Loucy (cell line): ENCODE data around the gene MED26.

Experiments
- H2AFZ ChIP-seq: fragments of 200-600 bp; sonication (generic); 2 replicates; pipeline ENCODE4 v1.6.0; 2016; ENCODE audit warnings: antibody characterized with exemption, mild to moderate bottlenecking, low read length, moderate library complexity
- H3F3A ChIP-seq: fragments of 200-600 bp; 2 replicates; pipeline ENCODE4 v1.6.0; 2016; ENCODE audit warnings: antibody characterized with exemption, low read depth, mild to moderate bottlenecking
- H3K27me3 ChIP-seq: fragments of 200-600 bp; sonication (generic); 2 replicates; pipeline ENCODE4 v1.6.1; 2014; ENCODE audit warnings: low read length, mild to moderate bottlenecking; ENCODE audit not compliant: insufficient read depth, poor library complexity, severe bottlenecking
- H3K36me3 ChIP-seq: fragments of 200-600 bp; sonication (generic); 2 replicates; pipeline ENCODE4 v1.6.1; 2016; ENCODE audit warnings: low read length; ENCODE audit not compliant: insufficient read depth
- H3K4me1 ChIP-seq: fragments of 200-600 bp; sonication (generic); 2 replicates; pipeline ENCODE4 v1.5.1; 2014; ENCODE audit warnings: low read length, mild to moderate bottlenecking; ENCODE audit not compliant: insufficient read depth, poor library complexity, severe bottlenecking
- H3K4me2 ChIP-seq: fragments of 200-600 bp; sonication (generic); 2 replicates; pipeline ENCODE4 v1.6.0; 2014; ENCODE audit warnings: antibody characterized with exemption, low read length, low read depth, mild to moderate bottlenecking; ENCODE audit not compliant: poor library complexity, severe bottlenecking
- H3K4me3 ChIP-seq: fragments of 200-600 bp; sonication (generic); 2 replicates; pipeline ENCODE4 v1.5.1; 2014; ENCODE audit warnings: low read length, mild to moderate bottlenecking, mixed read lengths; ENCODE audit not compliant: poor library complexity, severe bottlenecking
- H3K79me2 ChIP-seq: fragments of 200-600 bp; sonication (generic); 2 replicates; pipeline ENCODE4 v1.6.1; 2014; ENCODE audit warnings: low read length; ENCODE audit not compliant: insufficient read depth
- H3K9ac ChIP-seq: fragments of 200-600 bp; sonication (generic); 2 replicates; pipeline ENCODE4 v1.6.0; 2014; ENCODE audit warnings: mild to moderate bottlenecking, low read depth, low read length, moderate library complexity; ENCODE audit not compliant: poor library complexity, severe bottlenecking
- H3K9me2 ChIP-seq: fragments of 200-600 bp; sonication (generic); replicated peaks from 2 replicates; pipeline ENCODE4 v1.6.1; 2016; ENCODE audit warnings: low read depth, low read length, mixed read lengths
- H3K9me3 ChIP-seq: fragments of 200-600 bp; sonication (generic); 2 replicates; pipeline ENCODE4 v1.6.1; 2014; ENCODE audit warnings: mild to moderate bottlenecking, antibody characterized with exemption, low read length, low read depth; ENCODE audit not compliant: insufficient read depth
- H4K20me1 ChIP-seq: fragments of 200-600 bp; sonication (generic); 2 replicates; pipeline ENCODE4 v1.6.0; 2014; ENCODE audit warnings: antibody characterized with exemption, low read length, mild to moderate bottlenecking; ENCODE audit not compliant: insufficient read depth, poor library complexity, severe bottlenecking
- CTCF ChIP-seq: fragments of 200-600 bp; sonication (generic); conservative IDR thresholded peaks from 2 replicates; pipeline ENCODE4 v1.5.1; 2014; ENCODE audit warnings: mild to moderate bottlenecking, antibody characterized with exemption, low read length
- EZH2phosphoT487 ChIP-seq: fragments of 200-600 bp; IDR thresholded peaks from 2 replicates; pipeline ENCODE4 v1.6.1; 2018; ENCODE audit warnings: antibody characterized with exemption, mild to moderate bottlenecking, moderate library complexity, borderline replicate concordance

The MED26 gene

GRCh38 chr19:16603090-16603489 lies 24.9 kb downstream of the MED26 start:
- Histone ChIP-seq H3K9me2 (no peaks in the 10 kb centered on the region), H3F3A (no peaks in the 10 kb centered on the region), H3K27me3 (no peaks in the 10 kb centered on the region), H3K4me3 (no peak overlapping the region), H4K20me1 (peaks cover 61% of the 10 kb centered on the region), H3K9ac (no peak overlapping the region), H3K36me3 (peaks cover 8% of the 10 kb centered on the region; the same call in 1 of the 2 replicates), H2AFZ (no peak overlapping the region), H3K4me2 (no peak overlapping the region), H3K4me1 (no peaks in the 10 kb centered on the region), H3K79me2 (peaks cover 97% of the 10 kb centered on the region), H3K9me3 (no peaks in the 10 kb centered on the region)
- TF ChIP-seq EZH2phosphoT487 (no peak), CTCF (no peak)

- no peak overlapping the region for H3K4me2 ChIP-seq
- no peaks in the 10 kb centered on the region for H3F3A ChIP-seq
- H3K9me3 ChIP-seq = no peaks in the 10 kb centered on the region
- H3K27me3 ChIP-seq = no peaks in the 10 kb centered on the region
- H2AFZ ChIP-seq = no peak overlapping the region
- peaks cover 8% of the 10 kb centered on the region; the same call in 1 of the 2 replicates for H3K36me3 ChIP-seq
- TF ChIP-seq EZH2phosphoT487 (no peak), CTCF (no peak)
- no peak overlapping the region for H3K9ac ChIP-seq
- H3K79me2 ChIP-seq = peaks cover 98% of the 10 kb centered on the region
- H4K20me1 ChIP-seq = peaks cover 57% of the 10 kb centered on the region
- H3K4me1 ChIP-seq = no peaks in the 10 kb centered on the region
- H3K9me2 ChIP-seq = no peaks in the 10 kb centered on the region
- H3K4me3 ChIP-seq = no peak overlapping the region
Observed at GRCh38 chr19:16601378-16602052, 26.5 kb downstream of the MED26 start.

- Histone ChIP-seq H3K4me3 (no peak overlapping the region), H3F3A (no peaks in the 10 kb centered on the region), H3K79me2 (peaks cover 100% of the 10 kb centered on the region), H3K36me3 (peaks cover 6% of the 10 kb centered on the region; the same call in 1 of the 2 replicates), H3K4me2 (no peak overlapping the region), H3K9ac (no peak overlapping the region), H3K4me1 (peaks cover 5% of the 10 kb centered on the region), H2AFZ (no peak overlapping the region), H3K9me3 (no peaks in the 10 kb centered on the region), H4K20me1 (peaks cover 59% of the 10 kb centered on the region), H3K9me2 (no peaks in the 10 kb centered on the region), H3K27me3 (no peaks in the 10 kb centered on the region)
- TF ChIP-seq EZH2phosphoT487 (no peak), CTCF (no peak)
Observed at GRCh38 chr19:16600824-16601223, 27.2 kb downstream of the MED26 start.
